B cell (primary cell): ENCODE measurements around the gene TEX19. TPM values are rescaled to one million over a fixed set of nuclear protein-coding genes. Genes with fewer than 3 reads are reported as not detected.

Experiments used
- ATAC-seq: fragments of 200-7000 bp; cut with Tn5 transposase; one replicate; pipeline ENCODE4 v1.10.0; 2021; ENCODE audit warnings: low read depth, mild to moderate bottlenecking, moderate number of reproducible peaks, moderate library complexity
- CTCF ChIA-PET: fragments of 350-600 bp; sonication (Branson Sonifier 250); formaldehyde crosslinking; loops from one replicate; lab custom pipeline; 2021; ENCODE audit warnings: antibody characterized with exemption, inconsistent platforms; lab: Charles Lee
- POLR2A ChIA-PET: fragments of 350-600 bp; sonication (Branson Sonifier 250); formaldehyde crosslinking; loops from one replicate; lab custom pipeline; 2021; ENCODE audit warnings: antibody characterized with exemption; lab: Charles Lee
- DNase-seq: peaks from one replicate; pipeline ENCODE4 v3.0.0; 2013
- H2AFZ ChIP-seq: 2 replicates; pipeline ENCODE4 v1.6.1; 2012; ENCODE audit warnings: mild to moderate bottlenecking, low read depth, low read length; ENCODE audit not compliant: insufficient read depth, poor library complexity, severe bottlenecking
- H3K27ac ChIP-seq, 2 donors: 1 replicate in 1 of 2; 2 replicates in 1 of 2; pipeline ENCODE4 v1.5.1; 2012 to 2013; ENCODE audit warnings: low read length in 2 of 2, mild to moderate bottlenecking in 2 of 2, moderate library complexity in 1 of 2
- H3K27me3 ChIP-seq, 4 experiments: fragments of 200-600 bp in 1 of 4; sonication (generic) in 1 of 4; replicated peaks in 1 of 4; 1 replicate in 2 of 4; 2 replicates in 2 of 4; pipeline versions ENCODE4 v1.6.1 to v1.7.0; 2013 to 2016; ENCODE audit warnings: low read length in 3 of 4, mild to moderate bottlenecking in 2 of 4, mixed read lengths in 1 of 4, moderate library complexity in 1 of 4; ENCODE audit not compliant: insufficient read depth in 4 of 4, control insufficient read depth in 3 of 4; ENCODE audit errors: control extremely low read depth in 1 of 4
- H3K36me3 ChIP-seq, 2 experiments: replicated peaks in 1 of 2; 1 replicate in 1 of 2; 2 replicates in 1 of 2; pipeline versions ENCODE4 v1.6.1 to v1.7.1; 2013; ENCODE audit warnings: low read length in 1 of 2; ENCODE audit not compliant: insufficient read depth in 2 of 2, control insufficient read depth in 1 of 2; ENCODE audit errors: control extremely low read depth in 1 of 2, extremely low read depth in 1 of 2
- H3K4me1 ChIP-seq, 2 donors: fragments of 200-600 bp in 1 of 2; sonication (generic) in 1 of 2; 1 replicate in 1 of 2; 2 replicates in 1 of 2; pipeline versions ENCODE4 v1.5.1 to v1.6.1; 2013 to 2017; ENCODE audit warnings: low read length in 2 of 2; ENCODE audit not compliant: control insufficient read depth in 2 of 2, insufficient read depth in 2 of 2
- H3K4me2 ChIP-seq: replicated peaks from 2 replicates; pipeline ENCODE3; 2012; ENCODE audit warnings: mild to moderate bottlenecking, low read depth, low read length; ENCODE audit not compliant: poor library complexity, severe bottlenecking
- H3K4me3 ChIP-seq, 5 experiments: fragments of 200-600 bp in 1 of 5; sonication (generic) in 1 of 5; 1 replicate in 3 of 5; 2 replicates in 2 of 5; pipeline versions ENCODE4 v1.5.1 to v1.7.0; 2011 to 2016; ENCODE audit warnings: low read length in 4 of 5, mild to moderate bottlenecking in 4 of 5, low read depth in 2 of 5, control low read depth in 1 of 5, moderate library complexity in 1 of 5; ENCODE audit not compliant: insufficient read depth in 1 of 5; ENCODE audit errors: control extremely low read depth in 1 of 5, extremely low read depth in 1 of 5
- H3K79me2 ChIP-seq: fragments of 200-600 bp; sonication (generic); one replicate; pipeline ENCODE4 v1.6.0; 2016; ENCODE audit warnings: low read length; ENCODE audit not compliant: control insufficient read depth, insufficient read depth
- H3K9ac ChIP-seq: fragments of 200-600 bp; sonication (generic); 2 replicates; pipeline ENCODE4 v1.6.1; 2017; ENCODE audit warnings: mild to moderate bottlenecking, low read length, moderate library complexity
- H3K9me3 ChIP-seq, 3 donors: one replicate each; pipeline versions ENCODE4 v1.6.1 to v1.7.1; 2013; ENCODE audit warnings: low read length in 2 of 3; ENCODE audit not compliant: control insufficient read depth in 2 of 3, insufficient read depth in 1 of 3; ENCODE audit errors: control extremely low read depth in 1 of 3
- H4K20me1 ChIP-seq: 2 replicates; pipeline ENCODE4 v1.6.0; 2012; ENCODE audit warnings: mild to moderate bottlenecking, low read length; ENCODE audit not compliant: insufficient read depth, control insufficient read depth, poor library complexity, severe bottlenecking
- H3K27ac Mint-ChIP-seq: one replicate; pipeline ENCODE4 v1.8.0; 2021; ENCODE audit warnings: mixed read lengths
- H3K27me3 Mint-ChIP-seq: one replicate; pipeline ENCODE4 v1.8.0; 2021; ENCODE audit warnings: mixed read lengths
- H3K4me1 Mint-ChIP-seq: one replicate; pipeline ENCODE4 v1.8.0; 2021; ENCODE audit warnings: mixed read lengths
- H3K4me3 Mint-ChIP-seq: one replicate; pipeline ENCODE4 v1.8.0; 2021; ENCODE audit warnings: mixed read lengths
- H3K9me3 Mint-ChIP-seq: one replicate; pipeline ENCODE4 v1.8.0; 2022; ENCODE audit warnings: mixed read lengths; ENCODE audit not compliant: insufficient read depth
- EZH2 ChIP-seq: IDR thresholded peaks from 2 replicates; pipeline ENCODE4 v1.6.1; 2012; ENCODE audit warnings: borderline replicate concordance, low read depth, mild to moderate bottlenecking, moderate library complexity, low read length; ENCODE audit not compliant: insufficient read depth, poor library complexity, severe bottlenecking
- WGBS: methylation state at CpG from one replicate; pipeline ENCODE4 v1.1.5; 2013; ENCODE audit warnings: missing lambda C conversion rate; ENCODE audit not compliant: insufficient coverage; 5-methylcytosine and 5-hydroxymethylcytosine counted together
- intact Hi-C: fragments of 100-400 bp; cut with micrococcal nuclease; formaldehyde crosslinking; loops from one replicate; pipeline ENCODE4 v1.10.0; 2022
- polyA plus RNA-seq: library from polyadenylated mRNA; depleted of rRNA; stranded (reverse); fragments of >200 nt; gene quantifications from 2 replicates; pipeline ENCODE4 v1.2.3, GENCODE V29; 2012
- total RNA-seq, 2 donors: library from RNA; stranded (reverse); fragments of 120-200 nt in 1 of 2; gene quantifications; 1 replicate in 1 of 2; 2 replicates in 1 of 2; pipeline versions ENCODE4 v1.2.3 to v1.2.4, GENCODE V29; 2013 to 2022
- TF ChIP-seq, protein P1 (sequence below): fragments of 200-600 bp; IDR thresholded peaks from one replicate; pipeline ENCODE4 v1.8.0; 2022; ENCODE audit warnings: antibody characterized with exemption, mild to moderate bottlenecking

Gene TEX19
- total and polyA plus RNA-seq, 2 donors (not counting 1 experiment from before 2014, with no cell fraction given) = not detected

DNA sequence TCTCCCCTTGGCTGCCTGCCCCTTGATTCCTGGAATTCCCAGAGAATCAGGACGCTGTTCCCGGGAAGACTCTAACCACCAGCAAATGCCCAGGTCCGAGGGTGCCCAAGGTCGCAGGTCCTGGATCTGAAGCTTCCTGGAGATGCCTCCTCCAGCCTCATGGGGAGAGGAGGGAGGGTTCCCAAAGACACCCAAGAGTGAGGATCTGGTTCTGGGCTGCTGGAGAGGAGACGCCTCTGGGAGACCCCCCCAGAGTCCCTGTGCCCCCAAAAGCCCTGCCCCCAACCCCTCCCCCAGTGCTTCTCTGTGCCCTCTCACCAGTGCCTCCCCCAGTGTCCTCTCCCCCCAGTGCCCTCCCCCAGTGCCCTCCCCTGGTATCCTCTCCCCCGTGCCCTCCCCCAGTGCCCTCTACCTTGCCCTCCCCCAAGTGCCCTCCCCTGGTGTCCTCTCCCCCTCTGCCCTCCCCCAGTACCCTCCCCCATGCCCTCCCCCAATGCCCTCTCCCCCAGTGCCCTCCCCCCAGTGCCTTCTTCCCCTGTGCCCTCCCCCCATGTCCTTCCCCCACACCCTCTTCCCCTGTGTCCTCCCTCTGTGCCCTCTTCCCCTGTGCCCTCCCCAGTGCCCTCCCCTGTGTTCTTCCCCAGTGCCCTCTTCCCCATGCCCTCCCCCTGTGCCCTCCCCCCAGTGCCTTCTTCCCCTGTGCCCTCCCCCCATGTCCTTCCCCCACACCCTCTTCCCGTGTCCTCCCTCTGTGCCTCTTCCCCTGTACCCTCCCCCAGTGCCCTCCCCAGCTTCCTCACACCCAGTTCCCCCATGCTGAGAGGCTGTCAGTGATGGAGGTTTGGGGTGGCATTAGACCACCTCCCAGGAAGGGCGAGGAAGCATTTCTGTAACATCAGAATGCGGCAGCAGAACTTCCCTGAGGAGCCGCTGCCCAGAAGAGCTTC lies 19.1 kb upstream of the TEX19 start:
- CTCF ChIA-PET = no interaction called here
- ATAC-seq = no peak
- H3K4me1 Mint-ChIP-seq = peaks cover 6% of the 10 kb centered on the region

More for the DNA sequence above, 19.1 kb upstream of the TEX19 start:
- no peak for DNase-seq
- no peaks in the 10 kb centered on the region for H3K36me3 ChIP-seq
- Mint-ChIP-seq H3K9me3 (no peaks in the 10 kb centered on the region), H3K27ac (no peak overlapping the region), H3K27me3 (peaks cover 5% of the 10 kb centered on the region), H3K4me3 (no peak overlapping the region)
- peaks cover 0 to 5% (median 0%) of the 10 kb centered on the region in 3 donors for H3K9me3 ChIP-seq
- H3K4me3 ChIP-seq = no peak overlapping the region
- no peak overlapping the region for H3K4me2 ChIP-seq
- TF ChIP-seq, protein P1, sequence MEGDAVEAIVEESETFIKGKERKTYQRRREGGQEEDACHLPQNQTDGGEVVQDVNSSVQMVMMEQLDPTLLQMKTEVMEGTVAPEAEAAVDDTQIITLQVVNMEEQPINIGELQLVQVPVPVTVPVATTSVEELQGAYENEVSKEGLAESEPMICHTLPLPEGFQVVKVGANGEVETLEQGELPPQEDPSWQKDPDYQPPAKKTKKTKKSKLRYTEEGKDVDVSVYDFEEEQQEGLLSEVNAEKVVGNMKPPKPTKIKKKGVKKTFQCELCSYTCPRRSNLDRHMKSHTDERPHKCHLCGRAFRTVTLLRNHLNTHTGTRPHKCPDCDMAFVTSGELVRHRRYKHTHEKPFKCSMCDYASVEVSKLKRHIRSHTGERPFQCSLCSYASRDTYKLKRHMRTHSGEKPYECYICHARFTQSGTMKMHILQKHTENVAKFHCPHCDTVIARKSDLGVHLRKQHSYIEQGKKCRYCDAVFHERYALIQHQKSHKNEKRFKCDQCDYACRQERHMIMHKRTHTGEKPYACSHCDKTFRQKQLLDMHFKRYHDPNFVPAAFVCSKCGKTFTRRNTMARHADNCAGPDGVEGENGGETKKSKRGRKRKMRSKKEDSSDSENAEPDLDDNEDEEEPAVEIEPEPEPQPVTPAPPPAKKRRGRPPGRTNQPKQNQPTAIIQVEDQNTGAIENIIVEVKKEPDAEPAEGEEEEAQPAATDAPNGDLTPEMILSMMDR = no peak
- TF ChIP-seq EZH2 = no peak
- H3K4me1 ChIP-seq = peaks cover 4 to 7% of the 10 kb centered on the region in 2 donors
- H2AFZ ChIP-seq = no peak overlapping the region
- 79% methylated on average over 4 of the region's 10 CpGs for WGBS
- no peak overlapping the region for H3K27ac ChIP-seq
- POLR2A ChIA-PET = no interaction called here
- no peak overlapping the region for H3K9ac ChIP-seq
- no peaks in the 10 kb centered on the region for H3K79me2 ChIP-seq
- H3K27me3 ChIP-seq = peaks cover 0 to 4% (median 0%) of the 10 kb centered on the region in 4 experiments
- H4K20me1 ChIP-seq = no peaks in the 10 kb centered on the region
- intact Hi-C loops = no loop called here
